Spleen (tissue), 11 donors: ENCODE results near the gene ANTXR2. TPM values are rescaled to one million over a fixed set of nuclear protein-coding genes. Genes with fewer than 3 reads are reported as not detected.

ENCODE experiments used
- DNase-seq: peaks from one replicate; pipeline ENCODE4 v3.0.0-alpha.2; 2020
- H3K27ac ChIP-seq, 8 donors: fragments of 200-600 bp; sonication (generic) in 7 of 8; 1 replicate in 4 of 8; 2 replicates in 4 of 8; pipeline versions ENCODE4 v1.5.0 to v1.8.0; 2016 to 2021; ENCODE audit warnings: inconsistent platforms in 4 of 8, mild to moderate bottlenecking in 4 of 8, moderate library complexity in 1 of 8
- H3K27me3 ChIP-seq, 7 donors: fragments of 200-600 bp; sonication (generic) in 6 of 7; replicated peaks in 1 of 7; 1 replicate in 4 of 7; 2 replicates in 3 of 7; pipeline versions ENCODE4 v1.5.0 to v1.8.0; 2016 to 2021; ENCODE audit warnings: inconsistent platforms in 3 of 7, mild to moderate bottlenecking in 1 of 7
- H3K36me3 ChIP-seq, 6 donors: fragments of 200-600 bp; sonication (generic) in 5 of 6; 1 replicate in 4 of 6; 2 replicates in 2 of 6; pipeline versions ENCODE4 v1.5.0 to v1.8.0; 2016 to 2021; ENCODE audit warnings: inconsistent platforms in 2 of 6
- H3K4me1 ChIP-seq, 6 donors: fragments of 200-600 bp; sonication (generic) in 5 of 6; 1 replicate in 3 of 6; 2 replicates in 3 of 6; pipeline versions ENCODE4 v1.5.0 to v1.8.0; 2016 to 2021; ENCODE audit warnings: inconsistent platforms in 3 of 6
- H3K4me3 ChIP-seq, 8 donors: fragments of 200-600 bp; sonication (generic) in 7 of 8; 1 replicate in 4 of 8; 2 replicates in 4 of 8; pipeline versions ENCODE4 v1.5.0 to v1.8.0; 2016 to 2021; ENCODE audit warnings: inconsistent platforms in 4 of 8, mild to moderate bottlenecking in 4 of 8, moderate library complexity in 2 of 8
- H3K9me3 ChIP-seq, 8 donors: fragments of 200-600 bp; sonication (generic) in 7 of 8; 1 replicate in 4 of 8; 2 replicates in 4 of 8; pipeline versions ENCODE4 v1.5.0 to v1.8.0; 2016 to 2021; ENCODE audit warnings: inconsistent platforms in 4 of 8
- POLR2A ChIP-seq, 3 donors: fragments of 450-650 bp; IDR thresholded peaks; one replicate each; pipeline ENCODE4 v1.5.1; 2017; ENCODE audit warnings: antibody characterized with exemption in 3 of 3, mild to moderate bottlenecking in 1 of 3
- POLR2AphosphoS5 ChIP-seq, 3 donors: sonication (generic); formaldehyde crosslinking; IDR thresholded peaks; one replicate each; pipeline ENCODE4 v1.5.1; 2017; ENCODE audit warnings: antibody characterized with exemption in 3 of 3
- WGBS, 5 donors: extraction: QIAGEN DNeasy Blood & Tissue Kit in 3 of 5; methylation state at CpG; one replicate each; pipeline versions ENCODE4 v1.1.5 to v1.1.7; 2013 to 2018; 5-methylcytosine and 5-hydroxymethylcytosine counted together
- intact Hi-C: fragments of 100-400 bp; cut with DNase I; formaldehyde crosslinking; loops from one replicate; pipeline ENCODE4 v1.15.0; 2023; ENCODE audit warnings: low total_unique reads
- polyA plus RNA-seq, 3 donors: library from polyadenylated mRNA; stranded (reverse); fragments of 200-250 nt; gene quantifications; one replicate each; pipeline ENCODE4 v1.2.1, GENCODE V29; 2013
- total RNA-seq, 7 donors: library from RNA; depleted of rRNA in 3 of 7; stranded (reverse); fragments of >200 nt in 3 of 7; fragmentation: NEBNext Ultra II Directional in 4 of 7; extraction: Animal tissue kit (Norgen Biotek cat#: 25700) in 4 of 7; gene quantifications; one replicate each; pipeline versions ENCODE4 v1.1.0 to v1.2.1, GENCODE V29; 2016 to 2021
- TF ChIP-seq, protein P1 (sequence below), 11 experiments: fragments of 200-600 bp in 7 of 11; fragments of 450-650 bp in 4 of 11; sonication (generic) in 4 of 11; IDR thresholded peaks in 8 of 11; conservative IDR thresholded peaks in 3 of 11; 1 replicate in 7 of 11; 2 replicates in 4 of 11; pipeline versions ENCODE4 v1.4.0 to v1.8.0; 2016 to 2021; ENCODE audit warnings: antibody characterized with exemption in 11 of 11, inconsistent platforms in 4 of 11, mild to moderate bottlenecking in 1 of 11
- donor health status: healthy with polysubstance abuse.
- donor health status: DM: no; HTN: no; CAD: no; lungs with moderate emphysema.
- donor health status: DM: no; HTN: no; CAD: no.
- donor health status: Bipolar disorder and iron deficiency.
- donor health status: healthy.
- donor health status: DM: no; HTN: no; CAD: no.
- donor health status: DM: yes; HTN: yes; CAD: no.

Gene ANTXR2
- total and polyA plus RNA-seq, 10 donors: 3.7 to 56.3 (median 37.3) TPM

GRCh38 chr4:80065601-80066000, 7.4 kb downstream of the ANTXR2 start:
- Histone ChIP-seq H3K36me3 (peaks cover 0 to 81% (median 16%) of the 10 kb centered on the region in 6 donors), H3K9me3 (no peaks in the 10 kb centered on the region), H3K4me3 (no peak overlapping the region), H3K27ac (no peak overlapping the region), H3K27me3 (no peaks in the 10 kb centered on the region), H3K4me1 (peaks cover 2 to 32% (median 12%) of the 10 kb centered on the region in 6 donors)
- DNase-seq: no peak
- WGBS, 5 donors: 76 to 99% (median 89%) methylated on average over 2 of the region's 2 CpGs
- intact Hi-C loops: no loop called here
- TF ChIP-seq, protein P1, sequence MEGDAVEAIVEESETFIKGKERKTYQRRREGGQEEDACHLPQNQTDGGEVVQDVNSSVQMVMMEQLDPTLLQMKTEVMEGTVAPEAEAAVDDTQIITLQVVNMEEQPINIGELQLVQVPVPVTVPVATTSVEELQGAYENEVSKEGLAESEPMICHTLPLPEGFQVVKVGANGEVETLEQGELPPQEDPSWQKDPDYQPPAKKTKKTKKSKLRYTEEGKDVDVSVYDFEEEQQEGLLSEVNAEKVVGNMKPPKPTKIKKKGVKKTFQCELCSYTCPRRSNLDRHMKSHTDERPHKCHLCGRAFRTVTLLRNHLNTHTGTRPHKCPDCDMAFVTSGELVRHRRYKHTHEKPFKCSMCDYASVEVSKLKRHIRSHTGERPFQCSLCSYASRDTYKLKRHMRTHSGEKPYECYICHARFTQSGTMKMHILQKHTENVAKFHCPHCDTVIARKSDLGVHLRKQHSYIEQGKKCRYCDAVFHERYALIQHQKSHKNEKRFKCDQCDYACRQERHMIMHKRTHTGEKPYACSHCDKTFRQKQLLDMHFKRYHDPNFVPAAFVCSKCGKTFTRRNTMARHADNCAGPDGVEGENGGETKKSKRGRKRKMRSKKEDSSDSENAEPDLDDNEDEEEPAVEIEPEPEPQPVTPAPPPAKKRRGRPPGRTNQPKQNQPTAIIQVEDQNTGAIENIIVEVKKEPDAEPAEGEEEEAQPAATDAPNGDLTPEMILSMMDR (IDR thresholded peaks at IDR 0.05 in 8 of 11, conservative IDR thresholded peaks at IDR 0.05 in 3 of 11): no peak
- TF ChIP-seq POLR2A (IDR thresholded peaks at IDR 0.05) (no peak), POLR2AphosphoS5 (IDR thresholded peaks at IDR 0.05) (no peak)

DNA sequence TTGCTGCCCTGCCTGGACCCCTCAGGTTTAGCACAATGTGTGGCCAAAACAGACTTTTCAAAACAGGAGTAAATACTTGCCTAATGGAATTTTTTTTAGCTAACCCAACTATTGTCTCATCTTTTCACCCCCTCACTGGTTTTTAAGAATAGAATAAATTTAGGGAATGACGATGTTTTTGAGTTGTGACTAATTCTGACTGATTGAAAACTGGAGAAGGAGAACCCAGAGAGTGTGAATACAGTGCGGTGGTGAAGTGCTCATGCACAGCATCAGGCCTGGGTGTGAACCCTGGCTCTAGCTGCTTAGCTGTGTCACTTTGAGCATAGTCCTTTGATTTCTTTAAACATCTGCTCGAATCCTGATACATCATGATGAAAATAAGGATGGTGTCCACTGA, 10.5 kb downstream of the ANTXR2 start:
- Histone ChIP-seq H3K9me3 (no peaks in the 10 kb centered on the region), H3K4me1 (peaks cover 3 to 27% (median 18%) of the 10 kb centered on the region in 6 donors), H3K36me3 (peaks cover 0 to 68% (median 12%) of the 10 kb centered on the region in 6 donors), H3K27ac (no peak overlapping the region), H3K27me3 (no peaks in the 10 kb centered on the region), H3K4me3 (no peak overlapping the region)
- intact Hi-C loops: no loop called here
- TF ChIP-seq, protein P1 (IDR thresholded peaks at IDR 0.05 in 8 of 11, conservative IDR thresholded peaks at IDR 0.05 in 3 of 11): no peak
- TF ChIP-seq POLR2A (IDR thresholded peaks at IDR 0.05) (no peak), POLR2AphosphoS5 (IDR thresholded peaks at IDR 0.05) (no peak)
- 84 to 90% (median 86%) methylated on average over 3 of the region's 3 CpGs for WGBS, 5 donors
- DNase-seq: no peak

- TF ChIP-seq, protein P1 (IDR thresholded peaks at IDR 0.05 in 8 of 11, conservative IDR thresholded peaks at IDR 0.05 in 3 of 11): no peak
- TF ChIP-seq POLR2A (IDR thresholded peaks at IDR 0.05): no peak
- no peak for TF ChIP-seq POLR2AphosphoS5 (IDR thresholded peaks at IDR 0.05)
- no peak overlapping the region for H3K27ac ChIP-seq
- peaks cover 3 to 31% (median 18%) of the 10 kb centered on the region in 6 donors for H3K4me1 ChIP-seq
- H3K9me3 ChIP-seq: no peaks in the 10 kb centered on the region
- no peaks in the 10 kb centered on the region for H3K27me3 ChIP-seq
- intact Hi-C loops: no loop called here
- peaks cover 0 to 54% (median 5%) of the 10 kb centered on the region in 6 donors for H3K36me3 ChIP-seq
- DNase-seq: no peak
- 92 to 97% (median 96%) methylated on average over 4 of the region's 4 CpGs for WGBS, 5 donors
- no peak overlapping the region for H3K4me3 ChIP-seq
Observed at GRCh38 chr4:80060804-80061203, 12.2 kb downstream of the ANTXR2 start.

DNA sequence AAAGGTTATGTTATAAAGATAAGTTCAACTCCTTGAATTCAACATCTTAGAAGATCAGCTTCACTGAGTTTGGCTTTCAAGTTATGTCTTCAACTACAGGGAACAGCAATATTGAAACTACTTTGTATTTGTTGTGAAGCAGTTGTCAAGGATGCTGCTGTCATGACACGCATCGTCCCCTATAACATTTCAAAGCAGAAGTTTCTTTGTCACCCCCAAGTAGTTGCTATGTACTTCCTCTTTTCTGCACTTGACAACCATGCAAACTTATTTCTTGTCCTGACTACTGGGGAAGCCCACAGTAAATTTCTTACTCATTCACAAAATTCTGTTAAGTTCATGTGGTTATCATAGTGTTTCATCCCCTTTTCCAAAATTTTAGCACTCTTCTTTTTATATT, 14.3 kb downstream of the ANTXR2 start:
- H3K9me3 ChIP-seq: no peaks in the 10 kb centered on the region
- DNase-seq: no peak
- intact Hi-C loops: no loop called here
- H3K27ac ChIP-seq: peak overlapping the region in 7 of 8 donors; percentile 2 to 67 (median 64)
- WGBS, 5 donors: 14 to 22% (median 16%) methylated on average over 2 of the region's 2 CpGs
- H3K36me3 ChIP-seq: peaks cover 0 to 57% (median 14%) of the 10 kb centered on the region in 6 donors
- H3K27me3 ChIP-seq: no peaks in the 10 kb centered on the region
- H3K4me3 ChIP-seq: peak overlapping the region in 1 of 8 donors; percentile 35
- H3K4me1 ChIP-seq: peaks cover 3 to 45% (median 18%) of the 10 kb centered on the region in 6 donors
- TF ChIP-seq POLR2A (IDR thresholded peaks at IDR 0.05) (no peak), POLR2AphosphoS5 (IDR thresholded peaks at IDR 0.05) (no peak)
- TF ChIP-seq, protein P1 (IDR thresholded peaks at IDR 0.05 in 8 of 11, conservative IDR thresholded peaks at IDR 0.05 in 3 of 11): no peak
